Endothelial cell of umbilical vein (primary cell): ENCODE results near the gene ADIPOR2. TPM values are rescaled to one million over a fixed set of nuclear protein-coding genes. Genes with fewer than 3 reads are reported as not detected.

Source experiments
- BruUV-seq: library from RNA; stranded (reverse); fragments of 400-500 nt; replicated peaks from 2 replicates; lab custom pipeline; 2021; lab: Mats Ljungman, UMichigan
- CTCF ChIA-PET: fragments of 300-600, 350-600 bp; sonication (Branson Sonifier 250); formaldehyde crosslinking; loops from one replicate; lab custom pipeline; 2021; ENCODE audit warnings: antibody characterized with exemption, inconsistent platforms; lab: Charles Lee
- POLR2A ChIA-PET: fragments of 300-600, 350-600 bp; sonication (Branson Sonifier 250); formaldehyde crosslinking; loops from one replicate; lab custom pipeline; 2021; ENCODE audit warnings: antibody characterized with exemption, inconsistent platforms; lab: Charles Lee
- DNase-seq: peaks from one replicate; pipeline ENCODE4 v3.0.0-alpha.2; 2011; ENCODE audit warnings: low read depth, low spot score
- FAIRE-seq: peaks from 2 replicates; lab custom pipeline; 2011; peaks lifted over from hg19 to GRCh38; lab: Jason Lieb, UNC
- H2AFZ ChIP-seq: 2 replicates; pipeline ENCODE4 v1.6.0; 2012; ENCODE audit warnings: low read depth, low read length, control low read depth, inconsistent platforms
- H3K27ac ChIP-seq: 2 replicates; pipeline ENCODE4 v1.5.1; 2011; ENCODE audit warnings: low read depth, mild to moderate bottlenecking, control low read depth, low read length, moderate library complexity; ENCODE audit not compliant: insufficient read depth
- H3K27me3 ChIP-seq, 2 experiments: 2 replicates each; pipeline versions ENCODE4 v1.6.0 to v1.6.1; 2011; ENCODE audit warnings: low read length in 2 of 2, mixed read lengths in 1 of 2; ENCODE audit not compliant: control insufficient read depth in 2 of 2, insufficient read depth in 2 of 2
- H3K36me3 ChIP-seq, 2 experiments: 2 replicates in 1 of 2; 3 replicates in 1 of 2; pipeline ENCODE4 v1.5.1; 2011; ENCODE audit warnings: low read length in 2 of 2, mild to moderate bottlenecking in 1 of 2, moderate library complexity in 1 of 2; ENCODE audit not compliant: control insufficient read depth in 2 of 2, insufficient read depth in 2 of 2; ENCODE audit errors: extremely low read depth in 1 of 2
- H3K4me1 ChIP-seq: 3 replicates; pipeline ENCODE4 v1.5.1; 2011; ENCODE audit warnings: mild to moderate bottlenecking, low read length; ENCODE audit not compliant: control insufficient read depth, insufficient read depth; ENCODE audit errors: extremely low read depth
- H3K4me2 ChIP-seq: 2 replicates; pipeline ENCODE4 v1.6.1; 2011; ENCODE audit warnings: low read length, control low read depth, mixed read lengths; ENCODE audit not compliant: insufficient read depth
- H3K4me3 ChIP-seq, 3 experiments: fragments of 200-600 bp in 1 of 3; sonication (generic), shearing (Covaris generic) in 1 of 3; replicated peaks in 1 of 3; 2 replicates each; pipeline ENCODE4 v1.5.1; 2011 to 2016; ENCODE audit warnings: control low read depth in 3 of 3, low read length in 3 of 3, mild to moderate bottlenecking in 2 of 3, inconsistent platforms in 1 of 3, low read depth in 1 of 3, moderate library complexity in 1 of 3; ENCODE audit not compliant: insufficient read depth in 1 of 3
- H3K79me2 ChIP-seq: 2 replicates; pipeline ENCODE4 v1.6.0; 2012; ENCODE audit warnings: low read length, inconsistent platforms; ENCODE audit not compliant: control insufficient read depth, insufficient read depth
- H3K9ac ChIP-seq: replicated peaks from 2 replicates; pipeline ENCODE3; 2011; ENCODE audit warnings: low read length, control low read depth; ENCODE audit not compliant: insufficient read depth; ENCODE audit errors: extremely low read depth
- H3K9me1 ChIP-seq: replicated peaks from 3 replicates; pipeline ENCODE4 v1.6.0; 2011; ENCODE audit warnings: mild to moderate bottlenecking, low read length; ENCODE audit not compliant: control insufficient read depth, insufficient read depth; ENCODE audit errors: extremely low read depth
- H3K9me3 ChIP-seq: replicated peaks from 2 replicates; pipeline ENCODE4 v1.5.1; 2012; ENCODE audit warnings: low read length, inconsistent platforms; ENCODE audit not compliant: control insufficient read depth, insufficient read depth
- H4K20me1 ChIP-seq: replicated peaks from 2 replicates; pipeline ENCODE3; 2011; ENCODE audit warnings: mild to moderate bottlenecking, low read length; ENCODE audit not compliant: control insufficient read depth, insufficient read depth; ENCODE audit errors: extremely low read depth
- EZH2 ChIP-seq: IDR thresholded peaks from 2 replicates; pipeline ENCODE4 v1.6.1; 2012; ENCODE audit warnings: borderline replicate concordance, low read depth, mild to moderate bottlenecking, moderate library complexity, low read length, inconsistent platforms; ENCODE audit not compliant: severe bottlenecking
- FOS ChIP-seq: IDR thresholded peaks from 2 replicates; pipeline ENCODE4 v1.6.1; 2011; ENCODE audit warnings: mild to moderate bottlenecking, low read length, moderate library complexity, borderline replicate concordance; ENCODE audit not compliant: insufficient read depth
- GATA2 ChIP-seq: IDR thresholded peaks from 2 replicates; pipeline ENCODE4 v1.7.0; 2011; ENCODE audit warnings: low read depth, mild to moderate bottlenecking, moderate library complexity, mixed read lengths, low read length; ENCODE audit not compliant: insufficient read length, insufficient read depth
- JUN ChIP-seq: IDR thresholded peaks from 2 replicates; pipeline ENCODE4 v1.6.1; 2011; ENCODE audit warnings: borderline replicate concordance, low read depth; ENCODE audit not compliant: insufficient read length, insufficient read depth
- MYC ChIP-seq: IDR thresholded peaks from one replicate; pipeline ENCODE4 v1.6.1; 2011; ENCODE audit warnings: mild to moderate bottlenecking, low read depth, low read length
- POLR2A ChIP-seq: IDR thresholded peaks from 2 replicates; pipeline ENCODE4 v1.6.1; 2012; ENCODE audit warnings: low read depth, mild to moderate bottlenecking, control low read depth, low read length
- POLR2AphosphoS5 ChIP-seq: IDR thresholded peaks from 2 replicates; pipeline ENCODE4 v1.6.1; 2012; ENCODE audit warnings: low read depth, mild to moderate bottlenecking, control low read depth, low read length, moderate library complexity; ENCODE audit not compliant: insufficient read depth
- dilution Hi-C: fragments of 300-500 bp; cut with MboI; formaldehyde crosslinking; loops from one replicate; pipeline ENCODE4 v1.15.0; 2019; ENCODE audit warnings: low sequenced_read_pairs; ENCODE audit not compliant: extremely low pct_ligation_motif_present
- intact Hi-C: fragments of 100-400 bp; cut with micrococcal nuclease; formaldehyde crosslinking; loops from one replicate; pipeline ENCODE4 v1.10.0; 2022
- polyA plus RNA-seq, 4 experiments: library from polyadenylated mRNA; depleted of rRNA in 3 of 4; stranded (reverse) in 3 of 4; unstranded in 1 of 4; fragments of >200 nt; gene quantifications; 2 replicates each; pipeline versions ENCODE4 v1.2.1 to v1.2.3, GENCODE V29; 2011 to 2012; ENCODE audit warnings: missing spikeins in 1 of 4
- total RNA-seq: library from RNA; stranded (reverse); gene quantifications from 2 replicates; pipeline ENCODE4 v1.2.3, GENCODE V29; 2021
- TF ChIP-seq, protein P1 (sequence below), 2 donors: IDR thresholded peaks; 1 replicate in 1 of 2; 2 replicates in 1 of 2; pipeline ENCODE4 v1.5.1; 2011; ENCODE audit warnings: low read length in 2 of 2, mild to moderate bottlenecking in 2 of 2, moderate library complexity in 2 of 2, control low read depth in 1 of 2, inconsistent platforms in 1 of 2, low read depth in 1 of 2; ENCODE audit not compliant: insufficient read depth in 1 of 2; ENCODE audit errors: extremely low read depth in 1 of 2
- TF ChIP-seq, protein P2 (sequence below): IDR thresholded peaks from 2 replicates; pipeline ENCODE4 v1.6.1; 2011; ENCODE audit not compliant: insufficient read depth, insufficient read length

ADIPOR2 gene
- total and polyA plus RNA-seq, 2 donors (not counting 3 experiments of a cell fraction or from before 2014, with no cell fraction given), result 22.5 to 57.3 TPM

DNA sequence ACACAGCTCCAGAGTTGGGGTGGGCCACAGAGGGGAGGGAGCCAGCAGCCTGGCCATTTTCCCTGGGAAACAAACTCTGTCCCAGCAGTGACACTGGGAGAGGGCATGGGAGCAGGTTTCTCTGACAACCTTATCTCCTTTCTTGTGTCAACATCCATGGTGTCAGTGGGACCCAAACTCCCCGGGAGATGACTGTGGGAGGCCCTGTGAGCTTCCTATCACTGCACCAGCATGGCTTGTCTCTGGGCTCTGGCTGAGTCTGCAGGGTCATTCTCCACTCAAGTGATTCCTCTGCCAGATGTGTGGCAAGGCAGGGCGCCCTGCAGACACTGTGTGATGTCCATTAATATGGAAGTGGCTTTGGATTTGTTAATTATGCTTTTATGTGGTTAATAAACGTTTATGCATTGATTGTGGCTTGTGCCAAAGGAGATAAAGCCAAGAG lies 139.6 kb downstream of the ADIPOR2 start:
- ChIA-PET CTCF (interaction anchor here (0.9 to 1.0 kb wide), 2 partner anchors 18 to 110 kb away, joined by 3 read pairs; no protein-coding TSS in a partner anchor), POLR2A (no interaction called here)
- H3K9me1 ChIP-seq, result no peaks in the 10 kb centered on the region
- no peaks in the 10 kb centered on the region for H3K4me1 ChIP-seq
- no peak overlapping the region for H3K27ac ChIP-seq
- DNase-seq, result no peak
- H3K4me3 ChIP-seq, result no peak overlapping the region
- FAIRE-seq, result no peak
- dilution Hi-C loops, result no loop called here
- no peaks in the 10 kb centered on the region for H3K79me2 ChIP-seq
- H3K27me3 ChIP-seq, result peaks cover 2 to 6% of the 10 kb centered on the region in 2 experiments
- intact Hi-C loops, result no loop called here
- no peak overlapping the region for H2AFZ ChIP-seq
- no peak overlapping the region for H3K4me2 ChIP-seq
- no peaks in the 10 kb centered on the region for H3K9me3 ChIP-seq
- no peaks in the 10 kb centered on the region for H4K20me1 ChIP-seq
- H3K36me3 ChIP-seq, result no peaks in the 10 kb centered on the region
- no TSS peak for BruUV-seq
- H3K9ac ChIP-seq, result no peak overlapping the region
- TF ChIP-seq EZH2 (no peak), FOS (no peak), MYC (no peak), GATA2 (no peak), POLR2AphosphoS5 (no peak), POLR2A (no peak), JUN (no peak)
- TF ChIP-seq, protein P1, sequence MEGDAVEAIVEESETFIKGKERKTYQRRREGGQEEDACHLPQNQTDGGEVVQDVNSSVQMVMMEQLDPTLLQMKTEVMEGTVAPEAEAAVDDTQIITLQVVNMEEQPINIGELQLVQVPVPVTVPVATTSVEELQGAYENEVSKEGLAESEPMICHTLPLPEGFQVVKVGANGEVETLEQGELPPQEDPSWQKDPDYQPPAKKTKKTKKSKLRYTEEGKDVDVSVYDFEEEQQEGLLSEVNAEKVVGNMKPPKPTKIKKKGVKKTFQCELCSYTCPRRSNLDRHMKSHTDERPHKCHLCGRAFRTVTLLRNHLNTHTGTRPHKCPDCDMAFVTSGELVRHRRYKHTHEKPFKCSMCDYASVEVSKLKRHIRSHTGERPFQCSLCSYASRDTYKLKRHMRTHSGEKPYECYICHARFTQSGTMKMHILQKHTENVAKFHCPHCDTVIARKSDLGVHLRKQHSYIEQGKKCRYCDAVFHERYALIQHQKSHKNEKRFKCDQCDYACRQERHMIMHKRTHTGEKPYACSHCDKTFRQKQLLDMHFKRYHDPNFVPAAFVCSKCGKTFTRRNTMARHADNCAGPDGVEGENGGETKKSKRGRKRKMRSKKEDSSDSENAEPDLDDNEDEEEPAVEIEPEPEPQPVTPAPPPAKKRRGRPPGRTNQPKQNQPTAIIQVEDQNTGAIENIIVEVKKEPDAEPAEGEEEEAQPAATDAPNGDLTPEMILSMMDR (IDR thresholded peaks at IDR 0.05; ENCODE audit: extremely low read depth in 1 of 2, insufficient read depth in 1 of 2, low read depth in 1 of 2, low read length in 2 of 2), result no peak
- TF ChIP-seq, protein P2, sequence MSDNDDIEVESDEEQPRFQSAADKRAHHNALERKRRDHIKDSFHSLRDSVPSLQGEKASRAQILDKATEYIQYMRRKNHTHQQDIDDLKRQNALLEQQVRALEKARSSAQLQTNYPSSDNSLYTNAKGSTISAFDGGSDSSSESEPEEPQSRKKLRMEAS, result no peak
